DLD1 (cell line): ENCODE results near the gene CHMP2A.

ENCODE experiments used
- in situ Hi-C: cut with HindIII; loops from 2 replicates; pipeline ENCODE4 v1.10.0; 2017; ENCODE audit warnings: low sequenced_read_pairs

The CHMP2A gene

GRCh38 chr19:58556622-58557220 lies 1.8 kb upstream of the CHMP2A start:
- in situ Hi-C loops: no loop called here

GRCh38 chr19:58555920-58556621 lies 1.2 kb upstream of the CHMP2A start:
- in situ Hi-C loops: no loop called here

GRCh38 chr19:58555369-58555885 lies 522 bp upstream of the CHMP2A start:
- in situ Hi-C loops: no loop called here

GRCh38 chr19:58553799-58554493 lies 959 bp downstream of the CHMP2A start:
- in situ Hi-C loops: no loop called here

- in situ Hi-C loops: no loop called here
Observed at GRCh38 chr19:58552655-58553054, 2.2 kb downstream of the CHMP2A start.

GRCh38 chr19:58551577-58552471 lies 3.1 kb downstream of the CHMP2A start:
- in situ Hi-C loops: no loop called here

- in situ Hi-C loops: no loop called here
Observed at GRCh38 chr19:58551123-58551497, 3.8 kb downstream of the CHMP2A start.

GRCh38 chr19:58550362-58551122 lies 4.4 kb downstream of the CHMP2A start:
- in situ Hi-C loops: no loop called here

GRCh38 chr19:58549664-58550361 lies 5.1 kb downstream of the CHMP2A start:
- in situ Hi-C loops: no loop called here

- in situ Hi-C loops: no loop called here
Observed at GRCh38 chr19:58548859-58549663, 5.8 kb downstream of the CHMP2A start.

- in situ Hi-C loops: no loop called here
Observed at GRCh38 chr19:58547323-58548312, 7.3 kb downstream of the CHMP2A start.

- in situ Hi-C loops: no loop called here
Observed at GRCh38 chr19:58546019-58546530, 8.8 kb downstream of the CHMP2A start.

GRCh38 chr19:58545286-58546018 lies 9.5 kb downstream of the CHMP2A start:
- in situ Hi-C loops: no loop called here

- in situ Hi-C loops: no loop called here
Observed at GRCh38 chr19:58544591-58545285, 10.2 kb downstream of the CHMP2A start.

GRCh38 chr19:58543826-58544590 lies 10.9 kb downstream of the CHMP2A start, which contains the start of gene TRIM28:
Gene TRIM28 (plus strand): TSS chr19:58544064. CDS start chr19:58544758, 694 bp downstream.
- in situ Hi-C loops: no loop called here
